ENCODE data around the gene SECISBP2. TPM values are rescaled to one million over a fixed set of nuclear protein-coding genes. Genes with fewer than 3 reads are reported as not detected.
"Not testable (repeated sequence)": the region's sequence is repeated elsewhere in the genome, so short reads cannot be mapped to it uniquely, and the experiment has no call there.

The SECISBP2 gene
- total and polyA plus RNA-seq, 2 donors: 22.7 to 78.7 TPM

DNA sequence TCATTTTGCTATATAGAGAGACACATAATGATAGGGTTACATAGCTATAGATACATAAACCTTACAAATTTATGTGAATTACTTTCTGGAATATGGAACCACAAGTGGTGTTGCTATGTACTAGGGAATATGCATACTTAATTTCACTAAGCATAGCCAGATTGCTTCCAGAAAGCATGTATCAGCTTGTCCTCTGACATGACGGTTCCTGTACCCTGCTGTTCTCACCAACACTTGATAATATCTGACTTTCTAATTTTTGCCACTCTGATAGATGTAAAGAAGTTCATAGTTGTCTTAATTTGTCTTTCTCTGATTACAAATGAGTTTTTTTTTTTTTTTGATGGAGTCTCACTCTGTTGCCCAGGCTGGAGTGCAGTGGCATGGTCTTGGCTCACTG is 25.3 kb upstream of the SECISBP2 start:
- WGBS: 95% methylated on average over 1 of the region's 1 CpG
- Histone ChIP-seq H3K36me3 (ENCODE audit: insufficient read depth) (no peaks in the 10 kb centered on the region), H3K4me3 (ENCODE audit: low read depth, low read length) (no peak overlapping the region), H3K4me1 (ENCODE audit: insufficient read depth) (no peaks in the 10 kb centered on the region), H3K27ac (ENCODE audit: low read depth) (no peak overlapping the region)
- no peak for DNase-seq (ENCODE audit: extremely low spot score)

DNA sequence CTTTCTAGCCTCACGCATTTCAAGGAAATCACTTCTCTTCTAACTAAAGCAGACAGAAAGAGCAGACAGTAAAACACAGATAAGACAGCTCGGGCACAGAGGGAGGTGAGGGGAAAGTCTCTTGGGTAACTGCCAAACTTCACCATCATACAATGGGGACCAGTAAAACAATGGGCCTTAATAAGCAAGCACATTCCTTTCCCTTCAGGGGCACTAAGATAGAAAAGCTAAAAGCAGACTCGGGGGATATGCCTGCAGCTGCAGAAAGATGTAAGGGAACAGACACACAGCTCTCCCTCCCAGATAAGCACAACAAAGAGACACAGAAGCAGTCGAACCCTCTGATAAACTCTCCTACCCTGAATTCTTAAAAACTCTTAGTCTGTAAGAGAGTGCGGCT is 22.9 kb upstream of the SECISBP2 start:
- no peak for DNase-seq (ENCODE audit: extremely low spot score)
- Histone ChIP-seq H3K36me3 (ENCODE audit: insufficient read depth) (no peaks in the 10 kb centered on the region), H3K4me1 (ENCODE audit: insufficient read depth) (no peaks in the 10 kb centered on the region), H3K4me3 (ENCODE audit: low read depth, low read length) (no peak overlapping the region), H3K27ac (ENCODE audit: low read depth) (no peak overlapping the region)
- WGBS: 45% methylated on average over 5 of the region's 5 CpGs

DNA sequence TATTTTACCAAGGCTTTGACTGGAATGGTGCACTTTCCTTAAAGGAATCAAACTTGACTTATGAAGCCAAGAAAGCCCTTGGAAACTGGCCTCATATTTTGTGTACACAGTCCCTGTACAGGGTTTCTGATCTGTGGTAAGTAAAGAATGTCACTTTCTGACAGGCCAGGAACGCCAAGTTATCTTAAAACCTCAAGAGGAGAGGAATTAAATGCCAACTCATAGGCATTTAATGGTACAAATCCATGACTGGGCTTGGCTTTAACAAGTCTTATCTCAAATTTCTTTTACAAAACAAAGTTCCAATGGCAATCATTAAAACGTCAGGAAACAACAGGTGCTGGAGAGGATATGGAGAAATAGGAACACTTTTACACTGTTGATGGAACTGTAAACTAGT is 16.3 kb upstream of the SECISBP2 start:
- H3K4me1 ChIP-seq (ENCODE audit: insufficient read depth); H3K36me3 ChIP-seq (ENCODE audit: insufficient read depth); H3K27ac ChIP-seq (ENCODE audit: low read depth); DNase-seq (ENCODE audit: extremely low spot score); H3K4me3 ChIP-seq (ENCODE audit: low read depth, low read length): not testable (repeated sequence)
- 71% methylated on average over 2 of the region's 2 CpGs for WGBS

DNA sequence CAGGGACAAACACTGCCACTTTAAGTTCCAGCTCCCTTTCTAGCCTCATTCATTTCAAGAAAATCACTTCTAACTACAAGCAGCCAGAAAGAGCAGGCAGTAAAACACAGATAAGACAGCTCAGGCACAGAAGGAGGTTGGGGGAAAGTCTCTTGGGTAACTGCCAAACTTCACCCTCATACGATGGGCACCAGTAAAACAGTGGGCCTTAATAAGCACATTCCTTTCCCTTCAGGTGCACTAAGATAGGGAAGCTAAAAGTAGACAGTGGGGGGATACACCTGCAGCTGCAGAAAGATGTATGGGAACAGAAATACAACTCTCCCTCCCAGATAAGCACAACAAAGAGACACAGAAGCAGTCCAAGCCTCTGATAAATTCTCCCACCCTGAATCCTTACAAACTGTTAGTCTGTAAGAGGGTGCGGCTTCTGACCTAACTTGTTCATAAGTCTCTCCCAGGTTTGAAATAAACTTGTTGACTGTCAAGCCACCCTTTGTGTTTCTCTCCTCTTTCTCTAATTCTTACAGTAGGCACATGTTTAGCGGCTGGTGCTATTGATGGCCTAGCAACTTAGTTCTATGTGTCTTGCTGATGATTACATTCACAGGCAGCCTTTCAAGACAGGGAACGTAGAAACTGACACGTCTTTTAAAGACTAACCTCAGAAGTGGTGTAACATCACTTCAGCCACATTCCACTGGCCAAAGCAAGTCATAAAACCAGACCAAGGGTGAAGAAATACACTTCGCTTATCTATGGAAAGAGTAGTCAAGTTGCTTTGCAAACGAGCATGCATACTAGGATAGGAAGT is 14.1 kb upstream of the SECISBP2 start:
- no peak for DNase-seq (ENCODE audit: extremely low spot score)
- H3K36me3 ChIP-seq (ENCODE audit: insufficient read depth): no peaks in the 10 kb centered on the region
- 85% methylated on average over 7 of the region's 7 CpGs for WGBS
- no peak overlapping the region for H3K4me3 ChIP-seq (ENCODE audit: low read depth, low read length)
- H3K27ac ChIP-seq (ENCODE audit: low read depth): no peak overlapping the region
- H3K4me1 ChIP-seq (ENCODE audit: insufficient read depth): no peaks in the 10 kb centered on the region

DNA sequence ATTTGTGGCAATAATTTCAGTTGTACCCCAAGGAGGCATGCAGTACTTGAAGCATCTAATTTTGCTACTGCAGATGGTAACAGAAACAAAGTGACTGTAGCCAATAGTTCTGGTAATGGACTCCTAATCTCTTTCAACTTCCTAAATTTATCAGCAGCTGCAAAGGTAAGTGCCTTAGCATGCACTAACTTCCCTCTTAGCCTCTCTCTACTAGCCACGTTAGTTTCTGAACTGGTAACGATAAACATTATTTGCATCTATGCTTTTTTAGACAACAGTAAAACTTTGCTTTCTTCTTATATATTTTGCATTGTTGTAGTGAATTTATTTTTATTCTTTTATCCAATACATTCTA is 13.5 kb upstream of the SECISBP2 start:
- DNase-seq (ENCODE audit: extremely low spot score): no peak
- H3K4me1 ChIP-seq (ENCODE audit: insufficient read depth): no peaks in the 10 kb centered on the region
- WGBS: 91% methylated on average over 2 of the region's 2 CpGs
- no peak overlapping the region for H3K27ac ChIP-seq (ENCODE audit: low read depth)
- no peak overlapping the region for H3K4me3 ChIP-seq (ENCODE audit: low read depth, low read length)
- H3K36me3 ChIP-seq (ENCODE audit: insufficient read depth): no peaks in the 10 kb centered on the region

DNA sequence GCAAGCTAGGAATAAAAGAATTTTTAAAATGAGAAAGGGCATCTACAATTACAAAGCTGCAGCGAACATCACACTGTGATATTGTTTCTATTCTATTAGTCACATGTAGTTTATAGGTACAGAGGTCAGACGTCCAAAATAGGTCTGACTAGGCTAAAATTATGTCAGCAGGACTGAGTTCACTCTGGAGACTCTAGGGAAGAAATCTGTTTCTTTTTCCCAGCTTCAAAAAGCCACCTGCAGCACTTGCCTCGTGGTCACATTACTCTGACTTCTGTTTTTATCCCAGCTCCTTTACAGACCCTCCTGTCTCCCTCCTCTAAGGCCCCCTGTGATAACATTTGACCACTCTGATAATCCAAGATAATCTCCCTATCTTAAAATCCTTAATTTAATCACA is 12.4 kb upstream of the SECISBP2 start:
- no peaks in the 10 kb centered on the region for H3K4me1 ChIP-seq (ENCODE audit: insufficient read depth)
- no peak for DNase-seq (ENCODE audit: extremely low spot score)
- H3K27ac ChIP-seq (ENCODE audit: low read depth): no peak overlapping the region
- H3K4me3 ChIP-seq (ENCODE audit: low read depth, low read length): no peak overlapping the region
- H3K36me3 ChIP-seq (ENCODE audit: insufficient read depth): no peaks in the 10 kb centered on the region
- 70% methylated on average over 3 of the region's 3 CpGs for WGBS

DNA sequence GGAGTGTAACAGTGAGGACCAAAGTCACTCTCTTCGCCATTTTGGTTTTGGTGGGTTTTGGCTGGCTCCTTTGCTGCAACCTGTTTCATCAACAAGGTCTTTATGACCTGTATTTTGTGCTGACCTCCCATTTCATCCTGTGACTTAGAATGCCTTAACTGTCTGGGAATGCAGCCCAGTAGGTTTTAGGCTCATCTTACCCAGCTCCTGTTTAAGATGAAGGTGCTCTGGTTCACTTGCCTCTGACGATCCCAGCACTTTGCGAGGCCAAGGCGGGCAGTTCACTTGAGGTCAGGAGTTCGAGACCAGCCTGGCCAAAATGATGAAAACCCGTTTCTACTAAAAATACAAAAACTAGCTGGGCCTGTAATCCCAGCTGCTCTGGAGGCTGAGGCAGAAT is 9.1 kb upstream of the SECISBP2 start:
- H3K4me3 ChIP-seq (ENCODE audit: low read depth, low read length): no peak overlapping the region
- H3K4me1 ChIP-seq (ENCODE audit: insufficient read depth): no peaks in the 10 kb centered on the region
- H3K36me3 ChIP-seq (ENCODE audit: insufficient read depth): no peaks in the 10 kb centered on the region
- DNase-seq (ENCODE audit: extremely low spot score): no peak
- H3K27ac ChIP-seq (ENCODE audit: low read depth): no peak overlapping the region
- 84% methylated on average over 6 of the region's 6 CpGs for WGBS

DNA sequence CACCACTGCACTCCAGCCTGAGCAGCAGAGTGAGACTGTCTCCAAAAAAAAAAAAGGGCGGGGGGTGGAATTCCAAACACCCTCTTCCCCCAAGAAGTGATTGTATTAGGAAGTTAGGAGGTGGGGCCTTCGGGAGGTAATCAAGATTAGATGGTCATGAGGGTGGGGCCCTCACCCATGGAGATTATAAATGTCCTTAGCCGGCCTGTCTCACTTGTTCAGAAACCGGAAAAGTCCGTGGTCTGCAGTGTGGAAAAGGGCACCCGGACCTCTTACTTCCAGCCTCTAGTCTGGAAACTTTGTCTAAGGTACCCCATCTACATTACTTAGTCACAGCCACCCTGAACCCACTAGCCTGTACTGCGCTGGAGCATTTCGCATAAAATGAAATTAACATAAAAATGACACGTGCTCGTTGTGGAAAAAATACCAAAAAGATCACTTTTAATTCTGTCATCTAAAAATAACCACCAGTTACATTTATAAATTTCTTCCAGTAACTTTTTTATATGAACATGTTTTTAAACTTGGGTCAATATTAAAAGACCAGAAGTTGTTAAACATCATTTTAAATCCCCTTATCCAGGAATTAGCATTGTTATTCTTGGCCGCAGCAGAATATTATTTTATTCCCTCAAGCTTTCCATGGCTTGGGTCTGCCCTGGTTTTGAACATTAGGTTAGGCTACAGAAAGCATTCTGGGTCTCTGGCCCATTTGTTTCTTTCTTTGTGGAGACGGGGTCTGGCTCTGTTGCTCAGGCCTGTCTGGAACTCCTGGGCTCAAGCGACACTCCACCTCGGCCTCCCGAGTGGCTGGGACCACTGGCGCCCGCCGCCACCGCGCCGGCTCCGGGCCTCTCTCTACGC is 8.5 kb upstream of the SECISBP2 start:
- H3K4me1 ChIP-seq (ENCODE audit: insufficient read depth): no peaks in the 10 kb centered on the region
- no peak for DNase-seq (ENCODE audit: extremely low spot score)
- no peaks in the 10 kb centered on the region for H3K36me3 ChIP-seq (ENCODE audit: insufficient read depth)
- peak overlapping the region; percentile 70 for H3K4me3 ChIP-seq (ENCODE audit: low read depth, low read length)
- peak overlapping the region; percentile 100 for H3K27ac ChIP-seq (ENCODE audit: low read depth)
- whole genome bisulfite sequencing: 17% methylated on average over 23 of the region's 23 CpGs

DNA sequence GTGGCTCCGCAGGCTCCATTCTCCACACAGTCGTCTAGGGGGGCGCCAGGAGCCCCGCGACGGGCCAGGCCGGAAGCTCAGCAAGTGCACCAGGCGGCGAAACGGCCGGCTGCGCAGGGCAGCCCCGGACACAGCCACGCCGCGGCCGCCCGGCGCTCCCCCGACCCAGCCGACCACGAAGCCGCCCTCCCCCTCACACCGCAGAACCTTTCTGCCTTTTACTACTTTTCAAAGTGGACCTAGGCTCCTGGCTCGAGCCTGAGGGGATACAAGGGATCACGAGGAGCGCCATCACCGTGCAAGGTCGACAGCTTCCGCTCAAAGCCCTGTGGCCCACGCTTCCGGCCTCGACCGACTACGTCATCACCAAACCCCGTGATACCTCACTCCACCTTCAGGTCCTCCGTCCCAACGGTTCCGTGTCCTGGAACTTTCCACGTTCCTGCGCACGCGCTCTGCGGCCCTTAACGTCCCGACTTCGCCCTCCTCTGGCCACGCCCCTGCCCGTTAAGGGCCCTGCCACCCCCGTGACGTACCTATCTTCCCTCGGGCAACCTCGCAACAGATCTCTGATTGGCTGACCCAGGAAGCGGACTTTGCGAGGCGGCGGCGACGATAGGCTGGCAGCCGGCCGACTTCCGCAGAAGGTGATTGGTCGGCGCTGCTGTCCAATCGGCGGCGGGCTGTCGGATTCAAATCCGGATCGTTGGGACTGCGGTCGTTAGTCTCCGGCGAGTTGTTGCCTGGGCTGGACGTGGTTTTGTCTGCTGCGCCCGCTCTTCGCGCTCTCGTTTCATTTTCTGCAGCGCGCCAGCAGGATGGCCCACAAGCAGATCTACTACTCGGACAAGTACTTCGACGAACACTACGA is 7.6 kb upstream of the SECISBP2 start, which contains the start of gene CKS2:
TSS of gene CKS2 (plus strand) at position 721 of the 871 bp plus-strand sequence. CDS start at position 819, 98 bp downstream.
- Histone ChIP-seq H3K36me3 (ENCODE audit: insufficient read depth) (no peaks in the 10 kb centered on the region), H3K4me3 (ENCODE audit: low read depth, low read length) (peak within 1 kb of the TSS; percentile 80), H3K27ac (ENCODE audit: low read depth) (peak within 1 kb of the TSS; percentile 100), H3K4me1 (ENCODE audit: insufficient read depth) (no peaks in the 10 kb centered on the region)
- peak; percentile 100 for DNase-seq (ENCODE audit: extremely low spot score)
- WGBS: under 1% methylated on average over 86 of the region's 86 CpGs

DNA sequence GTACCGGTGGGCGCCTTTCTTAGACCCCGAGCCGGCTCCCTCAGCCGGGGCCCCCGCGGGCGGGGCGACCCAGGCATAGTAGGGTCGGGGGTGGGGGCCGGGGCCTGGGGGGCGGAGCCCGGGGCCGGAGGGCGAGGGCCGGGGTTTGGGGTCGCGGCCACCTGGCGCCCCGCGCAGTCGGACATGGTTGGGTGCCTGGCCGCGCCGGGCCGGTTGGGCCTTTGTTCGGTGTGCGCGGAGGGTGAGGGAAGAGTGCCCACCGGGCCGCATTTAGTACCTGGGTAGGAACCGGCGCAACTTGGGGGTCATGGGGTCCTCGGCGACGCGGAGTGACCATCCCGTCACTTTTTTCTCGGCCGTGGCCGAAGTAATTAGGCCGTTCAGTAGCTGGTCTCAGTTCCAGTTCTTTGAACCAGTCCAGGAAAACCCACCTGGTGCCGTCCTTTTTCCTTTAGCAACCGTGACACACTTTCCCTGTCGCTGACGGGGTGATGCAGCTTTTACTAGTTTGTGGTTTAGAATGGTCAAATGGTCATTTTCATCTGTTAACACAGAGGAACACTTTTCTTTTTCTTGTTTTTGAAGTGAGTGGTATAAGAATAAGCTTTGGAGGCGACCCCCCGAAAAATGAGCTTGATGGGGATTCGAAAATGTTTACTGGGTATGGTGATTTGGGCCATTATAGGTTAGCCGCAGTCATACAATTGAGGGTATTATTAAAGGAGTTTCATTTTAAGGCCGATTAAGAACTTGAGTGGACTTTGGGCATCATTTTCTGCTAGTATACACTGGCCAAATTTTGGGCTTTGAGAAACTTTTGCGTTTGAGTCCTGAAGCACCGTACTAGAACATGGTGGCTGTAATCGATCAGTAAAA is 6.7 kb upstream of the SECISBP2 start:
- Histone ChIP-seq H3K27ac (ENCODE audit: low read depth) (no peak overlapping the region), H3K36me3 (ENCODE audit: insufficient read depth) (no peaks in the 10 kb centered on the region), H3K4me3 (ENCODE audit: low read depth, low read length) (peak overlapping the region; percentile 80), H3K4me1 (ENCODE audit: insufficient read depth) (no peaks in the 10 kb centered on the region)
- no peak for DNase-seq (ENCODE audit: extremely low spot score)
- under 1% methylated on average over 54 of the region's 54 CpGs for WGBS

DNA sequence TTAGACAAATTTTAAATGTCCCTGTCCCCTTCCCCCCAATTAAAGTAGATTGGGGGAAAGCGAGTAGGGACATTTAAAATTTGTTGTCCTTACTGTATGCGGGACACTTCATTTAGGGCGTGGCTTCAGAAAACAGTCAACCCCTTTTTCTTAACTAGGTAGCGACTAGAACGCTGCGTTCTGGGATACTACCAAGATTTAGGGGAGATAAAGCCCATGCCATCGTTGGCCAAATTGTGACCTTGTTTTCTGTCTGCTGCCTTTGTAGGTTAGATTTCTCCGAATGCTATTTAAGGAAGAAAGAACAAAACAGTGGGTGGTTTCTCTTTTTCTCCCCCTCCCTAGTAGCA is 6.1 kb upstream of the SECISBP2 start:
- H3K4me3 ChIP-seq (ENCODE audit: low read depth, low read length): peak overlapping the region; percentile 14
- no peaks in the 10 kb centered on the region for H3K4me1 ChIP-seq (ENCODE audit: insufficient read depth)
- no peak overlapping the region for H3K27ac ChIP-seq (ENCODE audit: low read depth)
- WGBS: under 1% methylated on average over 8 of the region's 8 CpGs
- no peak for DNase-seq (ENCODE audit: extremely low spot score)
- no peaks in the 10 kb centered on the region for H3K36me3 ChIP-seq (ENCODE audit: insufficient read depth)

DNA sequence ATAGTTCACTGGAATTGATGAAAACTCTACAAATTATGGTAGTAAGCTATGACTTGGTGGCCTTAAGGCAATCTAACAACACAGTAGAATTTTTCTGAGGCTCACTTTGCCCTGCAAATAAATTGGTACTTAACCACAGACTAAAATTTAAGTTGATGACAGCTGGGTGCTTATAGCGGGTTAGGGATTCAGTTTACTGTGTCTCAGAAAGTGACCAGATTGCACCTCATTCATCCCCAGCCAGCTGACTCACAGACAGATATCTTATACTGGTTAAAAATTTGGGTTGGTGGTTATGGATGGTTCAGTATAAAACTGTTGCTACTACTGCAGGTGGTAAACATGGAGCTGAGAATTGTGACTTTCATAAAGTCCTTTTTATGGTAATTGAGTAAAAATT is 4.5 kb upstream of the SECISBP2 start:
- no peaks in the 10 kb centered on the region for H3K4me1 ChIP-seq (ENCODE audit: insufficient read depth)
- H3K4me3 ChIP-seq (ENCODE audit: low read depth, low read length): no peak overlapping the region
- no peaks in the 10 kb centered on the region for H3K36me3 ChIP-seq (ENCODE audit: insufficient read depth)
- H3K27ac ChIP-seq (ENCODE audit: low read depth): no peak overlapping the region
- WGBS: 69% methylated on average over 1 of the region's 1 CpG
- DNase-seq (ENCODE audit: extremely low spot score): no peak

DNA sequence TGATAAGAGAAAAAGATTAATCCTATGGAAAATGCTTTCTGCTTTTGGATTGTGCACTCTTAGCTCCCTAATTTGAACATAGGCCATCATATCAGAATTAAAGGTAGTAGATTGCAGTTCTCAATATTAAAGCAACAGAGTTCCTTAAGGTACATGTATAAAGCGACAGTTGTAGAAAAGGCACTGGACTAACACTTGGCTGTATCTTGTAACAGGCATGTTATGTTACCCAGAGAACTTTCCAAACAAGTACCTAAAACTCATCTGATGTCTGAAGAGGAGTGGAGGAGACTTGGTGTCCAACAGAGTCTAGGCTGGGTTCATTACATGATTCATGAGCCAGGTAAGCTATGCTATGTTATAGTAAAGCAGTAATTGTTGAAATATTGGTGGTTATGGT is 3.3 kb upstream of the SECISBP2 start:
- Histone ChIP-seq H3K4me1 (ENCODE audit: insufficient read depth) (no peaks in the 10 kb centered on the region), H3K27ac (ENCODE audit: low read depth) (no peak overlapping the region), H3K36me3 (ENCODE audit: insufficient read depth) (no peaks in the 10 kb centered on the region), H3K4me3 (ENCODE audit: low read depth, low read length) (no peak overlapping the region)
- DNase-seq (ENCODE audit: extremely low spot score): no peak
- WGBS: 93% methylated on average over 1 of the region's 1 CpG
